K562 (cell line): Measurements from ENCODE around the gene NEIL1. TPM values are rescaled to one million over a fixed set of nuclear protein-coding genes. Genes with fewer than 3 reads are reported as not detected.
A peak's percentile ranks its signal among the peaks of the same experiment; 100 is the strongest.

Experiments
- ATAC-seq: fragments of 200-7000 bp; cut with Tn5 transposase; 3 replicates; pipeline ENCODE4 v1.9.1; 2020; ENCODE audit warnings: moderate library complexity
- BruUV-seq: library from RNA; stranded (reverse); fragments of 400-500 nt; replicated peaks from 2 replicates; lab custom pipeline; 2021; lab: Mats Ljungman, UMichigan
- CTCF ChIA-PET: fragments of 300-600 bp; formaldehyde crosslinking; extraction: SDS; loops from one replicate; lab custom pipeline; 2021; ENCODE audit warnings: low intra/inter-chr PET ratio; lab: Yijun Ruan, JAX
- POLR2A ChIA-PET: fragments of 300-600, 350-650 bp; sonication (Branson Sonifier 250); formaldehyde crosslinking; extraction: SDS; loops from one replicate; lab custom pipeline; 2021; ENCODE audit warnings: antibody characterized with exemption, inconsistent platforms; lab: Yijun Ruan, JAX
- DNase-seq, 4 experiments: peaks; one replicate each; pipeline versions ENCODE4 v3.0.0 to v3.0.0-alpha.2; 2011 to 2018; ENCODE audit warnings: low spot score in 3 of 4, mixed read lengths in 3 of 4; ENCODE audit errors: extremely low read depth in 1 of 4
- FAIRE-seq: peaks from 2 replicates; lab custom pipeline; 2011; peaks lifted over from hg19 to GRCh38; lab: Jason Lieb, UNC
- H2AFZ ChIP-seq: 2 replicates; pipeline ENCODE4 v1.6.0; 2011; ENCODE audit warnings: low read depth, low read length, control low read depth, inconsistent platforms
- H3K27ac ChIP-seq: fragments of 200-600 bp; 3 replicates; pipeline ENCODE4 v1.8.0; 2011; ENCODE audit warnings: low read depth, mild to moderate bottlenecking, control low read depth, inconsistent platforms, low read length, moderate library complexity, mixed read lengths; ENCODE audit errors: extremely low read depth
- H3K27me3 ChIP-seq, 2 experiments: fragments of 300-600 bp in 1 of 2; 2 replicates in 1 of 2; 3 replicates in 1 of 2; pipeline versions ENCODE4 v1.6.0 to v1.8.0; 2011; ENCODE audit warnings: inconsistent platforms in 2 of 2, low read length in 2 of 2, mild to moderate bottlenecking in 1 of 2, mixed read lengths in 1 of 2, moderate library complexity in 1 of 2; ENCODE audit not compliant: control insufficient read depth in 2 of 2, insufficient read depth in 2 of 2
- H3K36me3 ChIP-seq: fragments of 300-600 bp; 3 replicates; pipeline ENCODE4 v1.8.0; 2011; ENCODE audit warnings: mild to moderate bottlenecking, low read length, inconsistent platforms; ENCODE audit not compliant: control insufficient read depth, insufficient read depth
- H3K4me1 ChIP-seq, 2 experiments: fragments of 200-600 bp in 1 of 2; replicated peaks in 1 of 2; 2 replicates in 1 of 2; 3 replicates in 1 of 2; pipeline versions ENCODE4 v1.5.1 to v1.8.0; 2011; ENCODE audit warnings: inconsistent platforms in 2 of 2, low read length in 2 of 2, mild to moderate bottlenecking in 1 of 2, mixed read lengths in 1 of 2, moderate library complexity in 1 of 2; ENCODE audit not compliant: control insufficient read depth in 2 of 2, insufficient read depth in 2 of 2
- H3K4me2 ChIP-seq: 2 replicates; pipeline ENCODE4 v1.6.1; 2011; ENCODE audit warnings: low read length, control low read depth, inconsistent platforms, mixed read lengths; ENCODE audit not compliant: insufficient read depth
- H3K4me3 ChIP-seq: fragments of 200-600 bp; sonication (generic), shearing (Covaris generic); 2 replicates; pipeline ENCODE4 v1.5.1; 2016; ENCODE audit warnings: control low read depth, inconsistent platforms
- H3K79me2 ChIP-seq: fragments of 200-600 bp; 3 replicates; pipeline ENCODE4 v1.8.0; 2011; ENCODE audit warnings: low read length, inconsistent platforms; ENCODE audit not compliant: control insufficient read depth, insufficient read depth
- H3K9ac ChIP-seq, 2 experiments: 2 replicates each; pipeline versions ENCODE4 v1.6.0 to v1.6.1; 2011; ENCODE audit warnings: low read depth in 2 of 2, low read length in 2 of 2, control low read depth in 1 of 2, inconsistent platforms in 1 of 2, mild to moderate bottlenecking in 1 of 2, mixed read lengths in 1 of 2; ENCODE audit not compliant: insufficient read depth in 1 of 2
- H3K9me1 ChIP-seq: one replicate; pipeline ENCODE4 v1.6.0; 2011; ENCODE audit warnings: inconsistent platforms, mild to moderate bottlenecking, low read length, moderate library complexity; ENCODE audit not compliant: control insufficient read depth, insufficient read depth
- H3K9me3 ChIP-seq: replicated peaks from 2 replicates; pipeline ENCODE4 v1.5.1; 2011; ENCODE audit warnings: low read depth, low read length, inconsistent platforms; ENCODE audit not compliant: control insufficient read depth, insufficient read depth
- H4K20me1 ChIP-seq: replicated peaks from 2 replicates; pipeline ENCODE4 v1.6.1; 2011; ENCODE audit warnings: low read length, inconsistent platforms, mixed read lengths; ENCODE audit not compliant: control insufficient read depth, insufficient read depth
- ATF3 ChIP-seq, 2 experiments: fragments of 450-650 bp in 1 of 2; sonication (generic) in 1 of 2; formaldehyde crosslinking in 1 of 2; IDR thresholded peaks in 1 of 2; conservative IDR thresholded peaks in 1 of 2; 2 replicates each; pipeline versions ENCODE4 v1.6.1 to v1.8.1; 2016 to 2023; ENCODE audit warnings: mild to moderate bottlenecking in 2 of 2, moderate library complexity in 2 of 2, inconsistent platforms in 1 of 2, missing genetic modification reagents in 1 of 2
- CEBPB ChIP-seq: fragments of 450-650 bp; IDR thresholded peaks from 2 replicates; pipeline ENCODE4 v1.6.1; 2016; ENCODE audit warnings: missing genetic modification characterization, missing compliant biosample characterization
- CEBPG ChIP-seq, 3 experiments: fragments of 200-800 bp in 1 of 3; sonication (Bioruptor generic) in 1 of 3; sonication (generic) in 1 of 3; formaldehyde crosslinking in 1 of 3; IDR thresholded peaks in 2 of 3; conservative IDR thresholded peaks in 1 of 3; 2 replicates each; pipeline versions ENCODE4 v1.6.1 to v1.8.0; 2016 to 2022; ENCODE audit warnings: missing compliant biosample characterization in 2 of 3, missing genetic modification characterization in 2 of 3, mild to moderate bottlenecking in 1 of 3, missing genetic modification reagents in 1 of 3
- CTCF ChIP-seq, 3 experiments: IDR thresholded peaks in 2 of 3; conservative IDR thresholded peaks in 1 of 3; 2 replicates each; pipeline ENCODE4 v1.5.1; 2011 to 2012; ENCODE audit warnings: low read length in 3 of 3, mild to moderate bottlenecking in 3 of 3, control low read depth in 2 of 3, improper control_type of control experiment in 1 of 3, inconsistent platforms in 1 of 3, low read depth in 1 of 3, mixed read lengths in 1 of 3, moderate library complexity in 1 of 3; ENCODE audit not compliant: insufficient read depth in 2 of 3
- EZH2 ChIP-seq: IDR thresholded peaks from 2 replicates; pipeline ENCODE4 v1.6.1; 2012; ENCODE audit warnings: low read depth, mild to moderate bottlenecking, inconsistent platforms, low read length, borderline replicate concordance
- HMGXB4 ChIP-seq: sonication (generic); formaldehyde crosslinking; IDR thresholded peaks from 2 replicates; pipeline ENCODE4 v1.8.1; 2023; ENCODE audit warnings: mild to moderate bottlenecking, missing genetic modification reagents
- KHSRP ChIP-seq: fragments of 450-650 bp; IDR thresholded peaks from 2 replicates; pipeline ENCODE4 v1.6.1; 2017
- NELFE ChIP-seq: IDR thresholded peaks from 2 replicates; pipeline ENCODE4 v1.6.1; 2011; ENCODE audit warnings: mild to moderate bottlenecking; ENCODE audit not compliant: insufficient read depth, insufficient read length
- PPARD ChIP-seq: fragments of 250-450 bp; sonication (Bioruptor Pico); IDR thresholded peaks from 2 replicates; pipeline ENCODE4 v1.8.0; 2022; ENCODE audit warnings: inconsistent platforms, mild to moderate bottlenecking, moderate library complexity
- TAF1 ChIP-seq: IDR thresholded peaks from 2 replicates; pipeline ENCODE4 v1.6.1; 2011; ENCODE audit warnings: mild to moderate bottlenecking, low read length, moderate library complexity; ENCODE audit not compliant: insufficient read depth, control insufficient read depth, severe bottlenecking; ENCODE audit errors: extremely low read depth
- ZNF134 ChIP-seq: fragments of 250-450 bp; sonication (Bioruptor Pico); conservative IDR thresholded peaks from 2 replicates; pipeline ENCODE4 v1.4.0; 2020
- ZNF143 ChIP-seq: sonication (generic); formaldehyde crosslinking; IDR thresholded peaks from 2 replicates; pipeline ENCODE4 v1.9.0; 2022; ENCODE audit warnings: mild to moderate bottlenecking, missing genetic modification reagents
- WGBS: fragments of 100-300 bp; shearing (Covaris generic); methylation state at CpG from one replicate; pipeline ENCODE4 v1.1.6; 2016; ENCODE audit warnings: low coverage, mixed read lengths; ENCODE audit not compliant: insufficient coverage; ENCODE audit errors: missing lambda C conversion rate; 5-methylcytosine and 5-hydroxymethylcytosine counted together
- in situ Hi-C: fragments of 300-500 bp; cut with MboI; formaldehyde crosslinking; loops from 4 replicates; pipeline ENCODE4 v1.15.0; 2018; ENCODE audit warnings: inconsistent platforms, mixed read lengths
- intact Hi-C: fragments of 100-400 bp; cut with micrococcal nuclease; formaldehyde crosslinking; loops from 2 replicates; pipeline ENCODE4 v1.14.2; 2022
- polyA plus RNA-seq, 8 experiments: library from polyadenylated mRNA; depleted of rRNA in 4 of 8; stranded (reverse) in 5 of 8; unstranded in 3 of 8; fragments of >200 nt; fragmentation: Nextera tagmentation in 2 of 8; fragmentation: Illumina TruSeq in 1 of 8; extraction: Ambion mirVana in 2 of 8; extraction: Trizol in 1 of 8; gene quantifications; 2 replicates each; pipeline versions ENCODE4 v1.2.1 to v1.2.3, GENCODE V29; 2011 to 2014; ENCODE audit warnings: inconsistent platforms in 1 of 8, missing spikeins in 1 of 8
- total RNA-seq, 7 experiments: library from RNA; depleted of rRNA in 6 of 7; stranded (reverse); fragments of >200 nt in 6 of 7; fragmentation: Illumina TruSeq in 2 of 7; extraction: Trizol in 2 of 7; gene quantifications; 2 replicates each; pipeline versions ENCODE4 v1.2.1 to v1.2.3, GENCODE V29; 2011 to 2021; ENCODE audit warnings: low replicate concordance in 1 of 7

Gene NEIL1
- total and polyA plus RNA-seq, 9 of the 15 experiments (the other 6 are each of a cell fraction or from before 2014, with no cell fraction given), result 0.14 to 4.3 (median 2.4) TPM

- TF ChIP-seq NELFE, result no peak
Measured at GRCh38 chr15:75321711-75322110, 25.1 kb upstream of the NEIL1 start (continued).

GRCh38 chr15:75325922-75326321, 20.9 kb upstream of the NEIL1 start:
- H3K9ac ChIP-seq, result no peak overlapping the region
- no peaks in the 10 kb centered on the region for H3K9me3 ChIP-seq
- in situ Hi-C loops (loop anchor here (10.0 kb wide), 1 partner anchor 789 kb away; no protein-coding TSS in a partner anchor), intact Hi-C loops (no loop called here)
- 52% methylated on average over 4 of the region's 4 CpGs for WGBS
- H3K36me3 ChIP-seq, result no peaks in the 10 kb centered on the region
- H3K27ac ChIP-seq, result no peak overlapping the region
- no peak overlapping the region for H3K4me2 ChIP-seq
- peaks cover 0 to 3% of the 10 kb centered on the region in 2 experiments; a peak in 2 of 5 replicates for H3K27me3 ChIP-seq
- ATAC-seq, result peak; percentile 53; the same call in 1 of the 3 replicates
- POLR2A ChIA-PET, result no interaction called here
- no peak overlapping the region for H3K4me3 ChIP-seq
- BruUV-seq, result no TSS peak
- H3K79me2 ChIP-seq, result no peaks in the 10 kb centered on the region
- no peak overlapping the region for H2AFZ ChIP-seq
- no peak for FAIRE-seq
- H3K4me1 ChIP-seq, result peaks cover 0 to 3% of the 10 kb centered on the region in 2 experiments; a peak in 1 of 5 replicates
- no peak for DNase-seq
- TF ChIP-seq CEBPB (tag) (peak; percentile 47), ZNF143 (CRISPR knock-in tag) (no peak), TAF1 (no peak), KHSRP (no peak), PPARD (CRISPR knock-in tag) (no peak), ZNF134 (CRISPR knock-in tag) (no peak), CEBPG (CRISPR knock-in tag; IDR thresholded peaks at IDR 0.05) (peak; percentile 71), CEBPG (tag; conservative IDR thresholded peaks at IDR 0.05 in 1 of 2, IDR thresholded peaks at IDR 0.05 in 1 of 2) (peak; percentile 53 to 65; a peak in 3 of 4 replicates), ATF3 (IDR thresholded peaks at IDR 0.05) (peak; percentile 78), ATF3 (CRISPR knock-in tag; conservative IDR thresholded peaks at IDR 0.05) (no peak), EZH2 (no peak), HMGXB4 (CRISPR knock-in tag) (no peak), CTCF (IDR thresholded peaks at IDR 0.05 in 2 of 3, conservative IDR thresholded peaks at IDR 0.05 in 1 of 3; ENCODE audit: insufficient read depth in 2 of 3, low read depth in 1 of 3, low read length in 3 of 3) (no peak)
- CTCF ChIA-PET, result no interaction called here
- no peaks in the 10 kb centered on the region; the same call in 1 of the 2 replicates for H4K20me1 ChIP-seq
- no peaks in the 10 kb centered on the region for H3K9me1 ChIP-seq
